ENCODE results near the gene DPY30.
"Not testable (repeated sequence)": the region's sequence is repeated elsewhere in the genome, so short reads cannot be mapped to it uniquely, and the experiment has no call there.

The DPY30 gene

DNA sequence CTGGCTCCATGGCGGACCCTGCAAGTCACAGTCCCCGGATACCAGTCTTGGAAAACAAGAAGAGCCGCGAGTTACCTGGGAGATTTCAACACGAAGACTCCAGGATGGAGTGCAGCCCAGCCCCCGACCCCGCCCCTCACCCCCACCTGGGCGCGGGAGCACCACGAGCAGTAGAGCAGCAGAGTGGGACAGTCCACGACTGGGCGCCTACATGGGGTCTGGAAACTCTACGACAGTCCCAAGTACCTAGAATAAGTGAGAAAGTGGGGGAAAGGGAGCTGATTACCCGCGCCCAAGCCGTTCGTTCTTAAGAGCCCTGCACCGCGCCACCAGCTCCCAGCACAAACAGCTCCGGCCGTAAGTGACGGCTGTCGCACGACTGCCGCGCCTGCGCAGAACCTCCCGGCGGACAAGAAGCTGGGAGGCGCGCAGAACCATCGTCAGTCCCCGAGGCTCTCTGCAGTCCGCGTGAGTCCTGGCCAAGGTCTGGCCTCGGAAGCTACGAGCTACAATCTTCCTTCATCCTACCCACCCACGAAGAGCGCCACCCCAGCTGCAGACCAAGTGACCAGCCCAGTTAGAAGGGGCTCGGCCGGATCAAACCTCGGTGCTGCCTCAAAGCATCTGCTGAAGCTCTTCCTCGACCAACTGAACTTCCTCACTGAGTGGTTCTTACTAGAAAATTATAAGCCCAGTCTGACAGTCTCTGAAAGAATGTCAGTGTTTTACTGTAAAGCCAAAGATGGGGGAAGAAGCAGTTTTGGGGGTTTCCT, at the start of gene DPY30:
DPY30 (minus strand) TSS at position 359 of the 773 bp plus-strand sequence; CDS start at position 10, 349 bp downstream.
- DNase-seq: peak; percentile 55

DNA sequence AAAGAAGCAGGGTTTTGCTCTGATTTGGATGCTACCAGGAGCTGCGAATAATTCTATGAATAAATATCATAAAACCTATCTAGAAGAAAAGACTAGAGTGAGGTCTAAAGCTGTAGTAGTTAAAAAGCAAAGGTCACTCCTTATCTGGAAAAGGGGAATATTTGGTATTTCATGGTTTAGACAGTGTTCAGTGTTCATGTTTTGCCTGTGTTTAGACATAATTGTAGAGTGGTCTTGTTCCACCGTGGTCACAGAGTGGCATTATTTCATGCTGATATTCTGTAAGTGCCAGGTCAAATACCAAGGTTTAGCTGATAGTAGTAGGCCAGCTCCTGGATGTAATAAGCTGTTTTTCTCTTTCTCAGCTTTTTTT, 34.5 kb upstream of the DPY30 start:
- DNase-seq: no peak

DNA sequence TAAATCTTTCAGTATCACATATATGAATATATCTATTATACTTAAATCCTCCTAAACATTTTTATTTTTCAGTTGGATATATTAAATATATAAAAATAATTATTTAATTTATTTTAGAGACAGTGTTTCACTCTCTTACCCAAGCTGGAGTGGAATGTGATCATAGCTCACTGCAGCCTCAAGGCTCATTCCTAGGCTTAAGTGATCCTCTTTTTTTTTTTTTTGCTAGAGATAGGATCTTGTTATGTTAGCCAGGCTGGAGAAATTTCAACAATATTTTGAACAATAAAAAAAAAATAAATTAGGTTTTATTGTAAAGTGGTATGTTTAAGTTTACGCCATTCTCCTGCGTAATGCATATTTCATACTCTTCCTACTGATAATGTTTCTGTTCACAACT, 27.9 kb upstream of the DPY30 start:
- DNase-seq: no peak

DNA sequence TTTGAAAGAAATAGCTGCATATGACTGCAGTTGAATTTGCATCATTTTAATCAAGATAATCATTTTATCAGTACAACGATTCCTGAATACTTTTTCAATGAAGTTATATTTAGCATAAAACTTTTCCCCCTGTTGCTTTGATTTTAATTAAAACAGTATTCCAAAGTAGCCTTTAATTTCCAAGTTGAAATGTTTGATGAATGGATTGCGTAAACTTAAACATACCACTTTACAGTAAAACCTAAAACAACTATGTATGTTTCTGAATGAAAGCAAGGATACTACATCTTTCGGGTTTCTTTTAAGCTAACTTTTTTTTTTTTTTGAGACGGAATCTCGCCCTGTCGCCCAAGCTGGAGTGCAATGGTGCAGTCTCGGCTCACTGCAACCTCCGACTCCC, 25.1 kb upstream of the DPY30 start:
- DNase-seq: no peak

DNA sequence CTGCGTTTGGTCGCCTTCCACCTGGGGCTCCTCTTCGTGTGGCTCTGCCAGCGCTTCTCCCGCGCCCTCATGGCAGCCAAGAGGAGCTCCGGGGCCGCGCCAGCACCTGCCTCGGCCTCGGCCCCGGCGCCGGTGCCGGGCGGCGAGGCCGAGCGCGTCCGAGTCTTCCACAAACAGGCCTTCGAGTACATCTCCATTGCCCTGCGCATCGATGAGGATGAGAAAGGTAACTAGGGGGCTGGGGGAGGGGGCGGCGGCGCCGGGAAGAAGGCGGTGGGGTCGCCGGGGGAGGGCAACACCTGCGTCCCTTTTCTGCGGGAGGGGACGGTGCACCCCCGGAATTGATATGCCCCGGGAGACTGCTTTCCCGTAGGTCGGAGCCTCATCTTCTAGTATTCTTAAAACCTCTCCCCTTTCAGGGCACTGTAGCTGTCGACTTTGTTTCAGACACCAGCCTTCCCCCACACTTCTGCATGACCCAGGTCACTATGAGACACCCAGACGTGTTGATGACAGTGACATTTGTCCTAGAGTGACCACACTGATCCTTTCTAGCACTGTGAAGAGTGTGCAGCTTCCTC, 24.5 kb upstream of the DPY30 start:
- DNase-seq: no peak

DNA sequence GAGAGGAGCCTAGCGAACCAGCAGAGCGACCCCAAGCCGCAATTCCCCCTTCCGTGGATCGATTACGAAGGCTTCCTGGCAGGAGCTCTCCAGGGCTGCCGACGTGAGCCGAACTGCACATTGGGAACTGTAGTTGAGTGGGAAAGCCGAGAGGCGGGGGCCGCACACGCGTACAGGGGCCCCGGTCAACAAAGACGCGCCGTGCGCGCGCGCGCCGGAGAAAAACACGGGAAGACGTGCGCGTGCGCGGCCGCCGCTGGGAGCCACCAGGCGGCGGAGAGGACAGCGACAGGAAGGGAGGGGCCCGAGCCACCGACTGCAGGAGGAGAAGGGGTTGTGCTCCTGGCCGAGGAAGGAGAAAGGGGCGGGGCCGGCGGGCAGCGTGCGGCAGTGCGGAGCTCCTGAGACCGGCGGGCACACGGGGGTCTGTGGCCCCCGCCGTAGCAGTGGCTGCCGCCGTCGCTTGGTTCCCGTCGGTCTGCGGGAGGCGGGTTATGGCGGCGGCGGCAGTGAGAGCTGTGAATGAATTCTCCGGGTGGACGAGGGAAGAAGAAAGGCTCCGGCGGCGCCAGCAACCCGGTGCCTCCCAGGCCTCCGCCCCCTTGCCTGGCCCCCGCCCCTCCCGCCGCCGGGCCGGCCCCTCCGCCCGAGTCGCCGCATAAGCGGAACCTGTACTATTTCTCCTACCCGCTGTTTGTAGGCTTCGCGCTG, 23.9 kb upstream of the DPY30 start, which contains the start of gene SPAST:
SPAST (plus strand) TSS at position 247 of the 711 bp plus-strand sequence; CDS start at position 523, 276 bp downstream.
- peak; percentile 95 for DNase-seq

DNA sequence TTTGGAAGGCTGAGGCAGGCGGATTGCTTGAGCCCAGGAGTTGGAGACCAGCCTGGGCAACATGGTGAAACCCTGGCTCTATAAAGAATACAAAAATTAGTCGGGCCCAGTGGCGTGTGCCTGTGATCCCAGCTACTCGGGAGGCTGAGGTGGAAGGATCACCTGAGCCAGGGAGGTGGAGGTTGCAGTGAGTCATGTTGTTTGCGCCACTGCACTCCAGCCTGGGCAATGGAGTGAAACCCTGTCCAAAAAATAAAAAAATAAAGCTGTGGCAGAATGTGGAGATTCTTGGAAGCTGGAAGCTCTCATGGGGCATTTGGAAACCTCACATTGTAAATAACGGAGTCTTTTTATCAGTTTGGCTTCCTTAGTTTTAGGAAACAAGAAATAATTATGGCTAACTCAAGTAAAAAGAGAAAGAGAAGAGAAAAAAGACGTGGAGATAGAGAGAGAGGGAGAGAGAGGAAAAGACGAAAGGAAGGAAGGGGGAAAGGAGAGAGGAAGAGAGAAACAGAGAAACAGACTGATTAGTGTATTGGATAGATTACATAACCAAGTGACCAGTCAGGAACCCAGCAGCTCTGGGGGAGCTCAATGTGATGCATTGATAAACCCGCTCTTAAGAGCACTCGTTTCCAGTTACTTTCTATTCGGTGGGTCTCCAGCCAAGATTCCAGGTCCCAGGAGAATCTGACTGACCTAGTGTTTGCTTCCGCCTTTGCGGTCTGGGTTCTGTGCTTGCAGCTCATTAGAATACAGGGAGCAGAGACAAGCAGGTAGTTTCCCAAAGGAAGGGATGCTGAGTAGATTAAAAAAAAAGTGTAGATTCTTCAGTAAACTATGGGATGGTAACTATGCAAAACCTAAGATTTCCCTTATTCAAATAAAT, 22.6 kb upstream of the DPY30 start:
- no peak for DNase-seq

DNA sequence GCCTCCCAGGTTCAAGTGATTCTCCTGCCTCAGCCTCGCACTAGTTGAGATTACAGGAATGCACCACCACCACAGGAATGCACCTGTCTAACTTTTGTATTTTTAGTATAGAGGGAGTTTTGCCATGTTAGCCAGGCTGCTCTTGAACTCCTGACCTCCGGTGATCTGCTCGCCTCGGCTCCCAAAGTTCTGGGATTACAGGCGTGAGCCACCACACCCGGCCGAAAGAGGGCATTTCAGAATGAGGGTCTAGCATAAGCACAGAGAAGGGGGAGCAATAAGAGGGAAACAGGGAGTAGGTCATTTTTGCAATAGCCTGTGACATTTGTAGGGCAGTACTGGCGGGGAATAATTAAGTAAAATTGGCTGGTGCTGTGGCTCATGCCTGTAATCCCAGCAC, 21.8 kb upstream of the DPY30 start:
- no peak for DNase-seq

DNA sequence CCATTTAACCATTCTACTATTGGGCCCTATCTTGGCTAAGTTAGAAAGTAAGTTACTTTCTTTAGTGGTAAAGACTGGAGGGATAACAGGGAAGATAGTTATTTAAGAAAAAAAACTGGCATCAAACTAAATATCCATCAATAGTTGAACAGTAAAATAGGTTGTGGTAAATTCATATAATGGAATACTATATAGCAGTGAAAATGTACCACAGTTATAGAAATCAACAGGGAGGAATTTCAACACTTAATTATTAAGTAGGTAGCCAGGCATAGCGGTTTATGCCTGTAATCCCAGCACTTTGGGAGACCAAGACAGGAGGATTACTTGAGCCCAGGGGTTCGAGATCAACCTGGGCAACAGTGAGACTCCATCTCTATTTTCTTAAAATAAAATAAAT, 20.7 kb upstream of the DPY30 start:
- DNase-seq: no peak

DNA sequence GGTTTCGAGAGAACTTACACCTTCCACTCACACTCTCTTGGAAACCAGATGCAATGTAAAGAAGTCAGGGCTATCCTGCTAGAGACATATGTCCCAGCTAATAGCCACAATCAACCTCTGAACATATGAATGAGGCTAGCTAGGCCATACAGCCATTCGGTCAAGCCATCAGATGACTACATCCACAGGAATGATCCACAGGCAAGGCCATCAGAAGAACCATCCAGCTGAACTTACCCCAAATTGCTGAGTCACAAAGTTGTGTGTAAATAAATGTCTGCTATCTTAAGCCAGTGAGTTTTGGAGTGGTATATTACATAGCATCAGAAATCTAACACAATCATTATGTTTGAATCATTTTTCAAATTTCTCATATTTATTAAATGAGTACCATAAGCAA, 18.5 kb upstream of the DPY30 start:
- no peak for DNase-seq

DNA sequence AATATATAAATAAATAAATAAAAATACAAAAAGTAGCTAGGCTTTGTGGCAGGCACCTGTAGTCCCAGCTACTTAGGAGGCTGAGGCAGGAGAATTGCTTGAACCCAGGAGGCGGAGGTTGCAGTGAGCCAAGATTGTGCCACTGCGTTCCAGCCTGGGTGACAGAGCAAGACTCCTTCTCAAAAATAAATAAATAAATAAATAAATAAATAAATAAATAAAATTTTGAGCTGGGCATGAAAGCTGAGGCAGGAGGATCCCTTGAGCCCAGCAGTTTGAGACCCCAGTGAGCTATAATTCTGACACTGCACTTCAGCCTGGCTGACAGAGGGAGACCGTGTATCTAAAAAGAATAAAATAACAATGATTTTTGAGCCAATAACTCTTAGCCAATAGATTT, 15.0 kb upstream of the DPY30 start:
- DNase-seq: not testable (repeated sequence)

DNA sequence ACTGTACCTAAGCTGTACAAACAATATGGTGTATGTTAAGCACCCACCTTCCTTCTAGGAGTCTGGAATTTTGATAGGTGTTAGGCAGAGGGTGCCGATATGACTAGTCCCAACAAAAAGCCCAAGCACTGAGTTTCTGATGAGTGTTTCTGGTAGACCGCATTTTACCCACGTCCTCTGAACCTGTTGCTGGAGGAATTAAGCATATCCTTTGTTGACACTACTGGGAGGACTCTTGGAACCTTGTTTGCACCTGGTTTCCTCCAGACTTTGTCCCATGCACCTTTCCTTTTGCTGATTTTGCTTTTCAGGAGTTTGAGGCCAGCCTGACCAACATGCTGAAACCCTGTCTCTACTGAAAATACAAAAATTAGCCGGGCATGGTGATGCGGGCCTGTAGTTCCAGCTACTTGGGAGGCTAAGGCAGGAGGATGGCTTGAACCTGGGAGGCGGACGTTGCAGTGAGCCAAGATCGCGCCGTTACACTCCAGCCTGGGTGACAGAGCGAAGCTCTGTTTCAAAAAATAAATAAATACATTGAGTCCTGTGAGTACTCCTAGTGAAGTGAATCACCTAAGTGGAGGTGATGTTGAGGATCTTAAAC, 12.3 kb upstream of the DPY30 start:
- DNase-seq: no peak

DNA sequence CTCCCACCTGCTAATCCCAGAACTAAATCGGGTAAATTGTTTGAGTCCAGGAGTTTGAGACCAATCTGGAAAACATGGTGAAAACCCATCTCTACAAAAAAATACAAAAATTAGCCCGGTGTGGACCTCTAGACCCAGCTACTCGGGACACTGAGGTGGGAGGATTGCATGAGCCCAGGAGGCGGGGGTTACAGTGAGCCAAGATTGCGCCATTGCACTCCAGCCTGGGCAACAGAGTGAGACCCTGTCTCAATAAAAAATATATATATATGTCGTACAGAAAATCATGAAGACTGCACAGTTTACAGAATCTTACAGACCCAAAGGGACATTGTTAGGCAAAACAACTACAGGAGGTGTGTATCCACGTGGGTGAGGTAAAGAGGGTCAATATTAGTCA, 4.0 kb upstream of the DPY30 start:
- no peak for DNase-seq

DNA sequence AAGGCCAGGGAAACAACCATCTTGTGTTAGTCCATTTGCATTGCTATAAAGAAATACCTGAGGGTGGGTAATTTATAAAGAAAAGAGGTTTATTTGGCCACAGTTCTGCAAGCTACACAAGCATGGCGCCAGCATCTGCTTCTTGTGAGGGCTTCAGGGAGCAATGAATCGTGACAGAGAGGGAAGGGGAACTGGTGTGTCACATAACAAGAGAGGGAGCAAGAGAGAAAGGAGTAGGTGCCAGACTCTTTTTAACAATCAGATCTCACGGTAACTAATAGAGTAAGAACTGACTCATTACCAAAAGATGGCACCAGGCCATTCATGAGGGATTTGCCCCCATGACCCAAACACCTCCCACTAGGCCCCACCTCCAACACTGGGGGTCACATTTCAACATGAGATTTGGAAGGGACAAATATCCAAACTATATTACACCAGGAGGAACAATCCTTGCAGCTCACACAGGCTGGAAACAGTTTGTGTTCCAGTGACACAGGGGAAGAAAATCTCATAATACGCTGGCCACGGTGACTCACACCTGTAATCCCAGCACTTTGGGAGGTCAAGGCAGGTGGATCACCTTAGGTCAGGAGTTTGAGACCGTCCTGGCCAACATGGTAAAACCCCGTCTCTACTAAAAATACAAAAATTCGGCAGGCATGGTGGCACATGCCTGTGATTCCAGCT, 5.3 kb downstream of the DPY30 start:
- DNase-seq: not testable (repeated sequence)

DNA sequence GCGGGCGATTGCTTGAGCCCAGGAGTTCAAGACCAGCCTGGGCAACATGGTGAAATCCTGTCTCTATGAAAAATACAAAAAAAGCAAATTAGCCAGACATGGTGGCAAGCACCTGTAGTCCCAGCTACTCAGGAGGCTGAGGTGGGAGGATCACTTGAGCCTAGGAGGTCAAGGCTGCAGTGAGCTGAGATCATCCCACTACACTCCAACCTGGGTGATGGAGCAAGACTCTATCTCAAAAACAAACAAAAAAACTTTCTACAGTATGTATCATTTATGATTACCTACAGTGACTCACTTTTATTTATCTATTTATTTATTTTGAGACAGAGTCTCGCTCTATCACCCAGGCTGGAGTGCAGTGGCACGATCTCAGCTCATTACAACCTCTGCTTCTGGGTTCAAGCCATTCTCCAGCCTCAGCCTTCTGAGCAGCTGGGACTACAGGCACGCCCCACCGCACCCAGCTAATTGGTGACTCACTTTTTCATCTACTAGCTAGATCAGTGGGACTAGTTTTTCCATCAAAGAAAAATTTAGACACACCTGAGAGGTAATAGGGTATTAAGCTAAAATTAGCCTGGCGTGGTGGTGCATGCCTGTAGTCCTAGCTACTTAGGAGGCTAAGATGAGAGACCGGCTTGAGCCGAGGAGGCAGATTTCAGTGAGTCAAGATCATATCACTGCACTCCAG, 20.7 kb downstream of the DPY30 start:
- DNase-seq: not testable (repeated sequence)

DNA sequence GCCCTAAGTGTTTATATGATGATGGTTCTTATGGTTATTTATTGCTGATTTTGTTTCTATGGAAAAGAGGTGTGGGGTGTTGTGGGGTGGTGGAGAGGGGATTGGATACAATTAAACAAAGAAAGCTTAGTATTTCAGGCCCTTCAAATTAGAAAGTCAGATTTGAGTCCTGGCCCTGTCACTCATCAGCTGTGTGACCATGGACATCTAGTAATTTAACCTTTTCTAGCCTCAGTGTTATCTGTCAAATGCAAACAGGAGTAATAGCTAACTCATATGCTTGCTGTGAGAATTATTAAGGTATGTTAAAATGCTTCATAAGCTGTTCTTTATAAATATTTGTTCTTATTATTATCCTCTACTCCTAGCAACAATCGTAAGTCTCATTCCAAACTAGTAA, 26.7 kb downstream of the DPY30 start:
- DNase-seq: no peak

DNA sequence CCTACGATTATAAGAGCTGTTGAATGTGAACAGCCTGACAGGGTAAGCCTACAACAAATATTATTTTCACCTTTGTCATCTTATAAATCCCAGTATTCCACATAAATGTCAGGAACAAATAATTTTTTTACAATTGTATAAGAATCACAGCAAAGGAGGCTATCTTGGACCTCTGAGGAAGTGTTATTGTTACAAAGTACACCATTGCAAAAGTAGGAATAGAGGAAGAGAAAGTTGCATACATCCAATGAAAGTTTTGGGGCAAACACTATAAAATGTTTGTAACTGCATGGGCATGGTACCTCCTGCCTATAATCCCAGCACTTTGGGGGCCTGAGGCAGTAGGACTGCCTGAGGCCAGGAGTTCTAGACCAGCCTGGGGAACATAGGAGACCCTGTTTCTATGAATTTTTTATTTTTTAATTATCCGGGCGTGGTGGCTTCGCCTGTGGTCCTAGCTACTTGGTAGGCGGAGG, 28.1 kb downstream of the DPY30 start:
- DNase-seq: no peak

DNA sequence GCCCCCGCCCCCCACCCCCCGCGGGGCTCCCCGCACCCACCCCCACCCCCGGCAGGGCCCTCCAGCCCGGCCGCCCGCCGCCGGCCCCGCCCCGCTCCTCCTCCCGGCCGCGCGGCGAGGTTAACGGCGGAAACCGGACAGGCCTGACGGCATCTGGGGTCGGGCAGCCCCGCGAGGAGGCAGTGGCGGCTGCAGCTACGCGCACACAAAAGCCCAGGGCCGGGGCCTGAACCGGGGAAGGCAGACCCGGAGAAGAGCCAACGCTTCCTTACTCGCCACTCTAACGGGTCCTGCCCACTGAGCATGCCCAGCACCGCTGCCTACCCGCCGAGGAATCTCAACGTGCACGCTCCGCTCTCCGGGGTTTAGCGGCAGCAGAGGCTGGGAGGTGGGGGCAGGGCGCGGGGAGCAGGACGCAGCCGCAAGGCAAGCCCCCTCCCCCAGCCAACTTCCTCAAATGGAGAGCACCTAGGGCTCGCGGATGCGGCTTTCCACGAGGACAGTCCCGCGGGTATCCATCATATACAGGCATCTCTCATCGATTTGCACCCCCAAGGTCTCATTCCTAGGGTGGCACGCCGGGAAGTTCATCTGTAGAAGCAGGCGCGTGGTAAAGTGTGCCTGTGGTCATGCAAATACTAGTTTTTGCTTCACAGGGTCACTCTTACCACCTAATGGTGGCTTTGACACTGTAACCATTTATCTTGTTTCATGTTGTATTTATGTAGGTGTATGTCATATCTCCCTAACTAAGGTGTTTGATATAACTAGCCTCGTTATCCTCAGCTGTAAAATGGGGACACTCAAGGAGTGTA, 28.7 kb downstream of the DPY30 start, which contains the start of gene MEMO1:
MEMO1 (minus strand) TSS at position 339 of the 815 bp plus-strand sequence. CDS start 761 bp downstream, outside the sequence.
- DNase-seq: peak; percentile 57

DNA sequence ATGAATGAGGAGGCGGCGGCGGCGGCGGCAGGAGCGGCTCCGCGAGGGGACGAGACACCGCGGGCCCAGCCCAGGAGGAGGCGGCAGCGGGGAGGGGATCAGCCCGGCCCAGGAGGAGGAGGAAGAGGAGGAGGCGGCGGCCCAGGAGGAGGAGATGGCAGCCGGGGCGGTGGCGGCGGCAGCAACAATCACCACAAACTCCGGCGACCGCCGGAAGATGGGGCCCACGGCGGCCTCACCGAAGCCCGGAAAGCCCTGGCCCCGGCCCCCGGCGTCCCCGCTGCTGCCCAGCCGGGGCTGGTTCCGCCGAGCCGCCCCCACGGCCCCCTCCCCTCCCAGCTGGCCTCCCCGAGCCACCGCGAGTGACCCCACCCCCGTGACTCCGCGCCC, 29.3 kb downstream of the DPY30 start:
- not testable (repeated sequence) for DNase-seq
